Effector memory CD8-positive, alpha-beta T cell (primary cell): ENCODE measurements around the gene CD19.
A peak's percentile ranks its signal among the peaks of the same experiment; 100 is the strongest.

ENCODE experiments used
- ATAC-seq: fragments of 150-1000 bp; cut with Tn5 transposase; replicated peaks from 2 replicates; pipeline ENCODE4 v1.10.0; 2021; ENCODE audit warnings: mild to moderate bottlenecking, moderate library complexity
- DNase-seq, 3 experiments: peaks; one replicate each; pipeline ENCODE4 v3.0.0; 2021
- H3K27ac Mint-ChIP-seq, 2 donors: one replicate each; pipeline ENCODE4 v1.8.0; 2022; ENCODE audit warnings: mild to moderate bottlenecking in 2 of 2, mixed read lengths in 2 of 2, moderate library complexity in 2 of 2
- H3K27me3 Mint-ChIP-seq, 2 donors: one replicate each; pipeline ENCODE4 v1.8.0; 2022; ENCODE audit warnings: mixed read lengths in 2 of 2
- H3K36me3 Mint-ChIP-seq: one replicate; pipeline ENCODE4 v1.8.0; 2022; ENCODE audit warnings: mild to moderate bottlenecking, moderate library complexity, mixed read lengths; ENCODE audit not compliant: insufficient read depth
- H3K4me1 Mint-ChIP-seq, 2 donors: one replicate each; pipeline ENCODE4 v1.8.0; 2022; ENCODE audit warnings: low read depth in 2 of 2, mixed read lengths in 2 of 2
- H3K4me3 Mint-ChIP-seq, 2 donors: one replicate each; pipeline ENCODE4 v1.8.0; 2022; ENCODE audit warnings: mild to moderate bottlenecking in 2 of 2, mixed read lengths in 2 of 2, moderate library complexity in 2 of 2
- H3K9me3 Mint-ChIP-seq, 2 donors: one replicate each; pipeline ENCODE4 v1.8.0; 2022; ENCODE audit warnings: mixed read lengths in 2 of 2

CD19 gene

GRCh38 chr16:28984091-28984490 lies 52.3 kb downstream of the CD19 start:
- Mint-ChIP-seq H3K27me3 (no peaks in the 10 kb centered on the region), H3K4me1 (peaks cover 45 to 47% of the 10 kb centered on the region in 2 donors), H3K4me3 (peak overlapping the region; percentile 98 to 99), H3K27ac (peak overlapping the region; percentile 92 to 97), H3K36me3 (peaks cover 52% of the 10 kb centered on the region), H3K9me3 (peaks cover 6 to 10% of the 10 kb centered on the region in 2 donors)
- ATAC-seq (no peak), DNase-seq (no peak)

DNA sequence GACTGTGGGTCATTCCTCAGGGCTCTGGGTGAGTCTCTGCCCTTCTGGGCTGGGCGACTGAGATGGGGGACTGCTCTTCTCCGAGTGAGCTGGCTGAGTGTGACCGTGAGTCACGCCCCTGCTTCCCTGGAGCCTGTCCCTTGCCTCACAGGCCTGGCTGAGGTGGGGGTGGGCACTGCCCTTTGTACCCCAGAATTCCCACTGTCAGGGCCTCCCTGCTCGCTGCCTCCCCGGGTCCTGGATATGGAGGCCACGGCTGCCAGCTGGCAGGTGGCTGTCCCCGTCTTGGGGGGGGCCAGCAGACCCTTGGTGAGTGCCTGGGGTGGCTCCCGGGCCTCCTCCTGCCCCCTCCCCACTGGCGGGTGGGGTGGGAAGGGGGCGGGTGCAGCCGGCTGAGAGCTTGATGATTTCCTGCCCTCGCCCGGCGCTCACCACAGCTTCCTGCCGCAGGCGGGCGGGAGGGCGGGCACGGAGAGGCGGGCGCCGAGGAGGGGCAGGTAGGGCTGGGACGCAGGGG lies 52.9 kb downstream of the CD19 start, which contains the start of gene LAT:
Gene LAT (plus strand): TSS at position 434 of the 517 bp plus-strand sequence. CDS start 366 bp downstream, outside the sequence.
- Mint-ChIP-seq H3K27ac (peak within 1 kb of the TSS; percentile 97), H3K27me3 (no peaks in the 10 kb centered on the region), H3K36me3 (peaks cover 55% of the 10 kb centered on the region), H3K9me3 (peaks cover 6 to 10% of the 10 kb centered on the region in 2 donors), H3K4me3 (peak within 1 kb of the TSS; percentile 98 to 99), H3K4me1 (peaks cover 50 to 53% of the 10 kb centered on the region in 2 donors)
- peak; percentile 62 to 72 (median 71) for DNase-seq
- peak; percentile 82 for ATAC-seq

GRCh38 chr16:28985211-28986041 lies 53.7 kb downstream of the CD19 start:
- H3K4me3 Mint-ChIP-seq: peak overlapping the region; percentile 98 to 99
- H3K27me3 Mint-ChIP-seq: no peaks in the 10 kb centered on the region
- ATAC-seq (peak; percentile 27), DNase-seq (no peak)
- peak overlapping the region; percentile 97 for H3K27ac Mint-ChIP-seq
- H3K4me1 Mint-ChIP-seq: peaks cover 58 to 61% of the 10 kb centered on the region in 2 donors
- peaks cover 62% of the 10 kb centered on the region for H3K36me3 Mint-ChIP-seq
- peaks cover 6 to 10% of the 10 kb centered on the region in 2 donors for H3K9me3 Mint-ChIP-seq

DNA sequence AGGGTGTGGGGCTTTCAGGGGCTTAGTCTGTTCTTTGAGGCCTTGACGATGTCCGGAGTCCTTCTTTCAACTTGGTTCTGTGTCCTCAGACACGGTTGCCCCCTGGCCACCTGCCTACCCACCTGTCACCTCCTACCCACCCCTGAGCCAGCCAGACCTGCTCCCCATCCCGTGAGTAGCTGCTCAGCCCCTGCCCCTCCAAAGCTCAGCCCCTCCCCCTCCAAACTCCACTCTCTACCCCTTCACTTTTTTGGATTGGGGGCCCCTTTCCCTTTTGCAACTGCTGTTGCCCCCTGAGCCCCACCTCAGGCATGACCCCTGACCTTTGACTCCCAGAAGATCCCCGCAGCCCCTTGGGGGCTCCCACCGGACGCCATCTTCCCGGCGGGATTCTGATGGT lies 54.3 kb downstream of the CD19 start:
- Mint-ChIP-seq H3K27me3 (no peaks in the 10 kb centered on the region), H3K9me3 (peaks cover 6 to 10% of the 10 kb centered on the region in 2 donors), H3K27ac (peak overlapping the region; percentile 97), H3K36me3 (peaks cover 62% of the 10 kb centered on the region), H3K4me1 (peaks cover 61 to 62% of the 10 kb centered on the region in 2 donors), H3K4me3 (peak overlapping the region; percentile 98 to 99)
- ATAC-seq: no peak
- no peak for DNase-seq

DNA sequence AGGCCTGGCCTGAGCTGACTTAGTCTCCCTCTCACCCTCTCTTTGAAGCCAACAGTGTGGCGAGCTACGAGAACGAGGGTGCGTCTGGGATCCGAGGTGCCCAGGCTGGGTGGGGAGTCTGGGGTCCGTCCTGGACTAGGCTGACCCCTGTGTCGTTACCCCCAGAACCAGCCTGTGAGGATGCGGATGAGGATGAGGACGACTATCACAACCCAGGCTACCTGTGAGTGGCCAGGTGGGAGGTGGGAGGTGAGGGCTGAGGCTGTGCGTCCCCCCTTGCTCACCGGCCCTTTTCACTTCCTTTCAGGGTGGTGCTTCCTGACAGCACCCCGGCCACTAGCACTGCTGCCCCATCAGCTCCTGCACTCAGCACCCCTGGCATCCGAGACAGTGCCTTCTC lies 54.7 kb downstream of the CD19 start:
- Mint-ChIP-seq H3K4me1 (peaks cover 62% of the 10 kb centered on the region in 2 donors), H3K4me3 (peak overlapping the region; percentile 98 to 99), H3K9me3 (peaks cover 6 to 10% of the 10 kb centered on the region in 2 donors), H3K27me3 (no peaks in the 10 kb centered on the region), H3K27ac (peak overlapping the region; percentile 97), H3K36me3 (peaks cover 61% of the 10 kb centered on the region)
- ATAC-seq: no peak
- no peak for DNase-seq

DNA sequence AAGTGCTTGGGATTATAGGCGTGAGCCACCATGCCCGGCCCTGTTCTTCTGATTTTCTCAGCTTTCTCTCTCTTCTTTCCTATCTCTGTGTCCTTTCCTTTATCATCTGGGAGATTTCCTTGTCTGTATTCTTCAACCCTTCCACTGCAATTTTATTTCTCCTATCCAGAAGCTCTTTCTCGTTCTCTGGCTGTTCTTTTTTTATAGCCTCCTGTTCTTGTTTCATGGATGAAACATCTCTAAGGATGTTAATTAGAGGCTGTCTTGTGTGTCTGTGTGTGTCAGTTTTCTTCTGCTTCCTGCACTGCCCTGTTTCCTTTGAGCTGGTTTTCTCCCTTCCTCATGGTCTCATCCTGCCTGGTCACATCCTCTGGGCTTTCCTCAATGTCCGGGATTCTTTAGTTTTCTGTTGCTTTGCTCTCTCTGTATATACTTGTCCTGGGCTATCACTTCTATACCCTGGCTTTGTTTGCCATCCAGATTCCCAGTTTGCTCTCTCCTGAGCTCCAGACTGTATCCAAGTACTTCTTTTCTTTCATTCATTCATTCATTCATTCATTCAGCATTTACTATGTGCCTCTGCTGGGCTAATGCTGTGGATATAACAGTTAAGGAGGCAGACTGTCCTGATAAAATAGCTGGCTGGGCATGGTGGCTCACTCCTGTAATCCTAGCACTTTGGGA lies 55.5 kb downstream of the CD19 start:
- Mint-ChIP-seq H3K36me3 (peaks cover 57% of the 10 kb centered on the region), H3K27me3 (no peaks in the 10 kb centered on the region), H3K9me3 (peaks cover 6 to 10% of the 10 kb centered on the region in 2 donors), H3K4me3 (peak overlapping the region; percentile 98 to 99), H3K4me1 (peaks cover 60 to 62% of the 10 kb centered on the region in 2 donors), H3K27ac (peak overlapping the region; percentile 97)
- no peak for DNase-seq
- no peak for ATAC-seq
